PFSK-1 (cell line): ENCODE results near the gene BAZ2B.

Experiments
- FOXP2 ChIP-seq: optimal IDR thresholded peaks from 2 replicates; pipeline ENCODE3; 2011; ENCODE audit warnings: borderline replicate concordance, control low read depth, inconsistent platforms; ENCODE audit not compliant: insufficient read depth; ENCODE audit errors: extremely low read length, extremely low read depth
- POLR2AphosphoS5 ChIP-seq: IDR thresholded peaks from 2 replicates; pipeline ENCODE4 v1.6.1; 2012; ENCODE audit warnings: low read depth, mild to moderate bottlenecking, control low read depth, low read length, moderate library complexity
- REST ChIP-seq, 2 experiments: IDR thresholded peaks; 2 replicates each; pipeline versions ENCODE4 v1.6.1 to v1.8.0; 2011 to 2012; ENCODE audit warnings: low read depth in 2 of 2, low read length in 2 of 2, control low read depth in 1 of 2, inconsistent platforms in 1 of 2, mild to moderate bottlenecking in 1 of 2, moderate library complexity in 1 of 2; ENCODE audit not compliant: insufficient read depth in 1 of 2
- SIN3A ChIP-seq: IDR thresholded peaks from 2 replicates; pipeline ENCODE4 v1.6.1; 2012; ENCODE audit warnings: mild to moderate bottlenecking, low read length, moderate library complexity, borderline replicate concordance; ENCODE audit not compliant: insufficient read depth
- TAF1 ChIP-seq: IDR thresholded peaks from 2 replicates; pipeline ENCODE4 v1.6.1; 2012; ENCODE audit warnings: low read length, control low read depth, borderline replicate concordance; ENCODE audit not compliant: insufficient read depth

The BAZ2B gene

GRCh38 chr2:159559034-159559433 is 57.3 kb downstream of the BAZ2B start:
- no peak for TF ChIP-seq SIN3A
- TF ChIP-seq TAF1, result no peak
- TF ChIP-seq REST (IDR thresholded peaks at IDR 0.05; ENCODE audit: insufficient read depth in 1 of 2, low read depth in 2 of 2, low read length in 2 of 2), result no peak
- no peak for TF ChIP-seq FOXP2
- no peak for TF ChIP-seq POLR2AphosphoS5

GRCh38 chr2:159558479-159558878 is 57.9 kb downstream of the BAZ2B start:
- TF ChIP-seq REST (IDR thresholded peaks at IDR 0.05; ENCODE audit: insufficient read depth in 1 of 2, low read depth in 2 of 2, low read length in 2 of 2) (no peak), POLR2AphosphoS5 (no peak), FOXP2 (no peak), TAF1 (no peak), SIN3A (no peak)

GRCh38 chr2:159557437-159558034 is 58.8 kb downstream of the BAZ2B start:
- TF ChIP-seq SIN3A (no peak), POLR2AphosphoS5 (no peak), REST (IDR thresholded peaks at IDR 0.05; ENCODE audit: insufficient read depth in 1 of 2, low read depth in 2 of 2, low read length in 2 of 2) (no peak), FOXP2 (no peak), TAF1 (no peak)

- TF ChIP-seq POLR2AphosphoS5 (no peak), FOXP2 (no peak), TAF1 (no peak), SIN3A (no peak), REST (IDR thresholded peaks at IDR 0.05; ENCODE audit: insufficient read depth in 1 of 2, low read depth in 2 of 2, low read length in 2 of 2) (no peak)
Measured at GRCh38 chr2:159555651-159556392, 60.5 kb downstream of the BAZ2B start.
